H1 (cell line): ENCODE data around the gene CBL. TPM values are rescaled to one million over a fixed set of nuclear protein-coding genes. Genes with fewer than 3 reads are reported as not detected.

Source experiments
- CTCF ChIA-PET: fragments of 300-600 bp; sonication (Branson Sonifier 250); formaldehyde crosslinking; loops from one replicate; lab custom pipeline; 2021; ENCODE audit not compliant: partially characterized antibody; lab: Charles Lee
- POLR2A ChIA-PET: fragments of 300-600 bp; sonication (Branson Sonifier 250); formaldehyde crosslinking; loops from one replicate; lab custom pipeline; 2021; ENCODE audit warnings: inconsistent platforms; ENCODE audit not compliant: partially characterized antibody; lab: Charles Lee
- DNase-seq, 2 experiments: peaks; one replicate each; pipeline versions ENCODE4 v3.0.0 to v3.0.0-alpha.2; 2010 to 2022; ENCODE audit warnings: low spot score in 2 of 2, low read depth in 1 of 2, mixed read lengths in 1 of 2
- FAIRE-seq: peaks from 2 replicates; lab custom pipeline; 2011; peaks lifted over from hg19 to GRCh38; lab: Jason Lieb, UNC
- H2AFZ ChIP-seq: 2 replicates; pipeline ENCODE4 v1.8.1; 2012; ENCODE audit warnings: low read length, inconsistent platforms
- H2AK5ac ChIP-seq: 2 replicates; pipeline ENCODE4 v1.6.1; 2013; ENCODE audit warnings: low read depth, low read length
- H2BK120ac ChIP-seq: replicated peaks from 2 replicates; pipeline ENCODE3; 2013; ENCODE audit warnings: low read depth, low read length, inconsistent platforms
- H2BK12ac ChIP-seq: 2 replicates; pipeline ENCODE4 v1.6.1; 2013; ENCODE audit warnings: low read depth, low read length
- H2BK15ac ChIP-seq: 2 replicates; pipeline ENCODE4 v1.6.1; 2013; ENCODE audit warnings: low read length
- H2BK20ac ChIP-seq: 2 replicates; pipeline ENCODE4 v1.6.1; 2013; ENCODE audit warnings: low read length
- H2BK5ac ChIP-seq: 2 replicates; pipeline ENCODE4 v1.6.1; 2013; ENCODE audit warnings: low read depth, low read length
- H3K14ac ChIP-seq: 2 replicates; pipeline ENCODE4 v1.6.1; 2013; ENCODE audit warnings: inconsistent platforms; ENCODE audit not compliant: insufficient read length
- H3K18ac ChIP-seq: 2 replicates; pipeline ENCODE4 v1.6.1; 2013; ENCODE audit warnings: low read length; ENCODE audit errors: extremely low read depth
- H3K23ac ChIP-seq: 2 replicates; pipeline ENCODE4 v1.6.1; 2013; ENCODE audit warnings: inconsistent platforms; ENCODE audit not compliant: insufficient read length
- H3K23me2 ChIP-seq: 2 replicates; pipeline ENCODE4 v1.6.1; 2013; ENCODE audit warnings: low read depth, low read length
- H3K27ac ChIP-seq: 2 replicates; pipeline ENCODE4 v1.6.1; 2011; ENCODE audit warnings: low read depth, low read length, inconsistent platforms
- H3K27me3 ChIP-seq, 4 experiments: replicated peaks in 1 of 4; 1 replicate in 1 of 4; 2 replicates in 3 of 4; pipeline versions ENCODE4 v1.6.1 to v1.8.1; 2011 to 2013; ENCODE audit warnings: low read length in 3 of 4, mild to moderate bottlenecking in 3 of 4, inconsistent platforms in 2 of 4, mixed read lengths in 2 of 4, moderate library complexity in 1 of 4; ENCODE audit not compliant: control insufficient read depth in 3 of 4, insufficient read depth in 3 of 4; ENCODE audit errors: extremely low read depth in 1 of 4
- H3K36me3 ChIP-seq, 4 experiments: 2 replicates each; pipeline versions ENCODE4 v1.6.1 to v1.8.1; 2011 to 2013; ENCODE audit warnings: mild to moderate bottlenecking in 4 of 4, low read length in 3 of 4, moderate library complexity in 2 of 4, control low read depth in 1 of 4, inconsistent platforms in 1 of 4; ENCODE audit not compliant: insufficient read depth in 4 of 4, control insufficient read depth in 2 of 4
- H3K4ac ChIP-seq: replicated peaks from 2 replicates; pipeline ENCODE3; 2013; ENCODE audit warnings: low read length, low read depth, mixed read lengths, inconsistent platforms; ENCODE audit not compliant: insufficient read length
- H3K4me1 ChIP-seq, 4 experiments: replicated peaks in 1 of 4; 1 replicate in 1 of 4; 2 replicates in 3 of 4; pipeline versions ENCODE4 v1.6.1 to v1.8.1; 2011 to 2013; ENCODE audit warnings: low read length in 3 of 4, inconsistent platforms in 2 of 4, mixed read lengths in 1 of 4; ENCODE audit not compliant: insufficient read depth in 4 of 4, control insufficient read depth in 3 of 4
- H3K4me2 ChIP-seq, 2 experiments: 2 replicates each; pipeline versions ENCODE4 v1.6.1 to v1.8.1; 2011 to 2013; ENCODE audit warnings: low read depth in 2 of 2, low read length in 2 of 2, control low read depth in 1 of 2, inconsistent platforms in 1 of 2, mild to moderate bottlenecking in 1 of 2; ENCODE audit not compliant: insufficient read depth in 1 of 2
- H3K4me3 ChIP-seq, 4 experiments: fragments of 200-600, 300-600 bp in 1 of 4; sonication (generic), shearing (Covaris generic), sonication (Bioruptor Twin) in 1 of 4; 2 replicates each; pipeline versions ENCODE4 v1.5.1 to v1.8.1; 2011 to 2016; ENCODE audit warnings: low read length in 4 of 4, low read depth in 3 of 4, control low read depth in 2 of 4, inconsistent platforms in 2 of 4, mild to moderate bottlenecking in 2 of 4, mixed read lengths in 1 of 4, moderate library complexity in 1 of 4; ENCODE audit not compliant: insufficient read depth in 2 of 4; ENCODE audit errors: extremely low read depth in 1 of 4
- H3K56ac ChIP-seq: replicated peaks from 2 replicates; pipeline ENCODE3; 2013; ENCODE audit warnings: low read depth, mild to moderate bottlenecking, mixed read lengths, low read length, inconsistent platforms; ENCODE audit not compliant: insufficient read length
- H3K79me1 ChIP-seq: 2 replicates; pipeline ENCODE4 v1.6.1; 2013; ENCODE audit warnings: low read depth, low read length, control low read depth
- H3K79me2 ChIP-seq, 2 experiments: 2 replicates each; pipeline versions ENCODE4 v1.6.1 to v1.8.1; 2012 to 2013; ENCODE audit warnings: low read length in 2 of 2, mild to moderate bottlenecking in 2 of 2, inconsistent platforms in 1 of 2; ENCODE audit not compliant: insufficient read depth in 2 of 2, control insufficient read depth in 1 of 2
- H3K9ac ChIP-seq, 4 experiments: replicated peaks in 1 of 4; 1 replicate in 1 of 4; 2 replicates in 3 of 4; pipeline versions ENCODE4 v1.6.1 to v1.8.1; 2011 to 2013; ENCODE audit warnings: low read depth in 3 of 4, low read length in 3 of 4, control low read depth in 2 of 4, mild to moderate bottlenecking in 2 of 4, moderate library complexity in 2 of 4, inconsistent platforms in 1 of 4; ENCODE audit errors: extremely low read depth in 1 of 4
- H3K9me3 ChIP-seq, 2 experiments: 2 replicates each; pipeline versions ENCODE4 v1.6.1 to v1.8.1; 2012 to 2013; ENCODE audit warnings: mild to moderate bottlenecking in 2 of 2, moderate library complexity in 2 of 2, control low read depth in 1 of 2, inconsistent platforms in 1 of 2, low read depth in 1 of 2, low read length in 1 of 2, mixed read lengths in 1 of 2; ENCODE audit not compliant: insufficient read depth in 2 of 2
- H4K20me1 ChIP-seq, 2 experiments: replicated peaks in 1 of 2; 2 replicates each; pipeline versions ENCODE3 to v1.8.1; 2011 to 2013; ENCODE audit warnings: inconsistent platforms in 2 of 2, low read length in 2 of 2, mild to moderate bottlenecking in 1 of 2; ENCODE audit not compliant: insufficient read depth in 2 of 2, control insufficient read depth in 1 of 2
- H4K5ac ChIP-seq: 2 replicates; pipeline ENCODE4 v1.6.1; 2013; ENCODE audit warnings: low read length, low read depth, mixed read lengths, inconsistent platforms; ENCODE audit not compliant: insufficient read length
- H4K8ac ChIP-seq: 2 replicates; pipeline ENCODE4 v1.8.0; 2013; ENCODE audit warnings: mild to moderate bottlenecking, moderate library complexity, low read length, inconsistent platforms; ENCODE audit not compliant: insufficient read depth; ENCODE audit errors: extremely low read depth
- H4K91ac ChIP-seq: replicated peaks from 2 replicates; pipeline ENCODE3; 2013; ENCODE audit warnings: low read length, mixed read lengths, inconsistent platforms; ENCODE audit not compliant: insufficient read length
- ATF2 ChIP-seq: IDR thresholded peaks from 2 replicates; pipeline ENCODE4 v1.6.1; 2012; ENCODE audit warnings: low read length, inconsistent platforms
- CHD2 ChIP-seq: IDR thresholded peaks from 2 replicates; pipeline ENCODE4 v1.6.1; 2012; ENCODE audit warnings: low read length, improper control_type of control experiment
- CTBP2 ChIP-seq: IDR thresholded peaks from 2 replicates; pipeline ENCODE4 v1.7.0; 2011; ENCODE audit warnings: borderline replicate concordance, mild to moderate bottlenecking, moderate library complexity, mixed read lengths, low read length; ENCODE audit not compliant: insufficient read depth, insufficient read length
- KDM4A ChIP-seq: IDR thresholded peaks from one replicate; pipeline ENCODE4 v1.7.1; 2012; ENCODE audit warnings: low read depth, mild to moderate bottlenecking, moderate library complexity, low read length, inconsistent platforms; ENCODE audit not compliant: severe bottlenecking
- NRF1 ChIP-seq: IDR thresholded peaks from 2 replicates; pipeline ENCODE4 v1.6.1; 2011; ENCODE audit warnings: mild to moderate bottlenecking, low read depth, low read length, improper control_type of control experiment
- POLR2AphosphoS5 ChIP-seq: IDR thresholded peaks from 2 replicates; pipeline ENCODE4 v1.6.1; 2011; ENCODE audit warnings: low read depth, low read length
- RAD21 ChIP-seq, 2 experiments: IDR thresholded peaks in 1 of 2; conservative IDR thresholded peaks in 1 of 2; 2 replicates each; pipeline ENCODE4 v1.6.1; 2011; ENCODE audit warnings: low read depth in 2 of 2, low read length in 2 of 2, improper control_type of control experiment in 1 of 2, inconsistent platforms in 1 of 2, mild to moderate bottlenecking in 1 of 2, moderate library complexity in 1 of 2
- SP1 ChIP-seq: IDR thresholded peaks from 2 replicates; pipeline ENCODE4 v1.6.1; 2011; ENCODE audit warnings: low read depth, low read length
- TEAD4 ChIP-seq: IDR thresholded peaks from 2 replicates; pipeline ENCODE4 v1.6.1; 2012; ENCODE audit warnings: low read depth, low read length, inconsistent platforms, mixed read lengths
- ZNF274 ChIP-seq: IDR thresholded peaks from 2 replicates; pipeline ENCODE4 v1.7.0; 2012; ENCODE audit warnings: low read length, borderline replicate concordance; ENCODE audit errors: extremely low read depth
- WGBS, 2 experiments: shearing (Covaris generic) in 1 of 2; methylation state at CpG; one replicate each; pipeline versions ENCODE4 v1.1.6 to v1.1.7; 2013 to 2015; ENCODE audit warnings: low lambda C conversion rate in 2 of 2, mixed read lengths in 2 of 2, inconsistent platforms in 1 of 2, low coverage in 1 of 2, missing lambda C conversion rate in 1 of 2; ENCODE audit not compliant: insufficient replicate concordance in 2 of 2, insufficient coverage in 1 of 2, insufficient read length in 1 of 2; ENCODE audit errors: extremely low coverage in 1 of 2, missing lambda C conversion rate in 1 of 2; 5-methylcytosine and 5-hydroxymethylcytosine counted together
- polyA plus RNA-seq, 7 experiments: library from polyadenylated mRNA; depleted of rRNA in 3 of 7; stranded (reverse) in 5 of 7; unstranded in 2 of 7; fragments of >200 nt in 5 of 7; fragments of 200-250 nt in 2 of 7; gene quantifications; 1 replicate in 5 of 7; 2 replicates in 1 of 7; 4 replicates in 1 of 7; pipeline versions ENCODE4 v1.2.1 to v1.2.3, GENCODE V29; 2011 to 2013; ENCODE audit warnings: missing spikeins in 2 of 7, mixed read lengths in 2 of 7
- total RNA-seq: library from RNA; stranded (reverse); fragmentation: NEBNext Ultra II Directional; extraction: Animal tissue kit (Norgen Biotek cat#: 25700); gene quantifications from 2 replicates; pipeline ENCODE4 v1.2.1, GENCODE V29; 2021
- TF ChIP-seq, protein P1 (sequence below): IDR thresholded peaks from 2 replicates; pipeline ENCODE4 v1.6.1; 2011; ENCODE audit warnings: low read length, improper control_type of control experiment

The CBL gene
- total and polyA plus RNA-seq, 2 of the 8 experiments (the other 6 are each of a cell fraction or from before 2014, with no cell fraction given) = 23.1 to 57.8 TPM

DNA sequence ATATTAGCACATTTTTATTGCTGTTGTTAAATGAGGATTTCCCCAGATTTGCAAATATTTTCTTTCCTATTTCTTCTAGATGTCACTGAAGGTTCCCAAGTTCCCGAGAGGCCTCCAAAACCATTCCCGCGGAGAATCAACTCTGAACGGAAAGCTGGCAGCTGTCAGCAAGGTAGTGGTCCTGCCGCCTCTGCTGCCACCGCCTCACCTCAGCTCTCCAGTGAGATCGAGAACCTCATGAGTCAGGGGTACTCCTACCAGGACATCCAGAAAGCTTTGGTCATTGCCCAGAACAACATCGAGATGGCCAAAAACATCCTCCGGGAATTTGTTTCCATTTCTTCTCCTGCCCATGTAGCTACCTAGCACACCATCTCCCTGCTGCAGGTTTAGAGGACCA is 93.3 kb downstream of the CBL start:
- Histone ChIP-seq H2BK20ac (no peak overlapping the region), H3K4ac (no peak overlapping the region), H3K9me3 (no peaks in the 10 kb centered on the region), H3K56ac (no peak overlapping the region), H2AFZ (no peak overlapping the region), H2BK15ac (no peak overlapping the region), H3K14ac (no peak overlapping the region), H3K23me2 (no peaks in the 10 kb centered on the region), H4K5ac (no peak overlapping the region), H4K8ac (no peak overlapping the region), H3K79me1 (no peaks in the 10 kb centered on the region; the same call in 1 of the 2 replicates), H2BK5ac (no peak overlapping the region), H3K27me3 (no peaks in the 10 kb centered on the region), H3K27ac (no peak overlapping the region), H3K36me3 (peaks cover 34 to 69% (median 61%) of the 10 kb centered on the region in 4 experiments), H3K4me2 (no peak overlapping the region), H2AK5ac (no peak overlapping the region), H3K18ac (no peak overlapping the region), H3K79me2 (no peaks in the 10 kb centered on the region), H3K9ac (no peak overlapping the region), H3K23ac (no peak overlapping the region), H3K4me1 (no peaks in the 10 kb centered on the region), H2BK12ac (no peak overlapping the region), H3K4me3 (no peak overlapping the region), H4K20me1 (peaks cover 3 to 6% of the 10 kb centered on the region in 2 experiments), H2BK120ac (no peak overlapping the region), H4K91ac (no peak overlapping the region)
- ChIA-PET POLR2A (interaction anchor here (1.9 kb wide), 1 partner anchor 11 kb away, joined by 6 read pairs; no protein-coding TSS in a partner anchor), CTCF (interaction anchor here (0.6 to 2.8 kb wide), 13 partner anchors 9 to 370 kb away, joined by 3 to 16 read pairs (median 3); partner anchors contain the start of genes DPAGT1 and MCAM)
- 98% methylated on average over 9 of the region's 9 CpGs; no CpG with 5 or more reads in 1 of the 2 experiments for WGBS, 2 experiments
- FAIRE-seq = no peak
- no peak for DNase-seq
- TF ChIP-seq, protein P1, sequence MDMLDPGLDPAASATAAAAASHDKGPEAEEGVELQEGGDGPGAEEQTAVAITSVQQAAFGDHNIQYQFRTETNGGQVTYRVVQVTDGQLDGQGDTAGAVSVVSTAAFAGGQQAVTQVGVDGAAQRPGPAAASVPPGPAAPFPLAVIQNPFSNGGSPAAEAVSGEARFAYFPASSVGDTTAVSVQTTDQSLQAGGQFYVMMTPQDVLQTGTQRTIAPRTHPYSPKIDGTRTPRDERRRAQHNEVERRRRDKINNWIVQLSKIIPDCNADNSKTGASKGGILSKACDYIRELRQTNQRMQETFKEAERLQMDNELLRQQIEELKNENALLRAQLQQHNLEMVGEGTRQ = no peak
- no peak for TF ChIP-seq ZNF274
- no peak for TF ChIP-seq CHD2
- TF ChIP-seq POLR2AphosphoS5 = no peak
- TF ChIP-seq ATF2 = no peak
- TF ChIP-seq KDM4A = no peak
- TF ChIP-seq TEAD4 = no peak
- TF ChIP-seq RAD21 (IDR thresholded peaks at IDR 0.05 in 1 of 2, conservative IDR thresholded peaks at IDR 0.05 in 1 of 2; ENCODE audit: low read depth in 2 of 2, low read length in 2 of 2) = no peak
- no peak for TF ChIP-seq SP1
- TF ChIP-seq CTBP2 = no peak
- no peak for TF ChIP-seq NRF1
